ENCODE measurements around the gene PRIMPOL.
"Not testable (repeated sequence)": the region's sequence is repeated elsewhere in the genome, so short reads cannot be mapped to it uniquely, and the experiment has no call there.

PRIMPOL gene

DNA sequence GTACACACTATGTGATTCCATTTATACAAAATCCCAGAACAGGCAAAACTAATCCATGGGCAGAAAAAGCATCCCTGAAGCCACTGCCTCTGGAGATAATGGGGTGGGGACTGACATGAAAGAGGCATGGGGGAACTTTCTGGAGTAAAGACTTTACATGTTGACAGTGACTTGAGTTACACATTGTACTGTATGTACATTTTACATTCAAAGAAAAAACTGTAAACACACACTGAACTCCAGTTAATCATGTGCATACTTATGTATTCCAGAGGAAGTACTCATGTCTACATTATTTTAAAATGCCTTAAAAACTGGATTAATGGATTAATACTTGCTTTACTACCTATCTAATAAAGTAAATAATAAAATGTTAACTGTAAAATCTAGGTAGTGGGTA, 62.8 kb downstream of the PRIMPOL start:
- DNase-seq (ENCODE audit: low read depth, low spot score): no peak

DNA sequence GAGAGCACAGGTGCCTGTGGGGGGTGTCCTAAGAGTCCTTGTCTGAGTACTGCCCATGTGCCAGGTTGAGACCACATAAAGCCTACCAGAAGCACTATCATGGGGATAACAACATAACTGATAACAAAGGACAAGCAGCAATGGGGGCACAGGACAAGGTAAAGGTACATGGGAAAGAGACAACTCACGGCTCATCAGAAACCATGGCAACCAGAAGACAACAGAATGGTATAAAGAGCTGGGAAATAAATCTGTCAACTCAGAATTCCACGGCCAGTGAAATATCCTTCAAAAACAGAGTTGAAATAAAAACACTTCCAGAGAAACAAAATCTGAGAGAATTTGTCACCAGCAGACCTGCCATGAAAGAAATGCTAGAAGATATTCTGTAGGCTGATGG, 64.3 kb downstream of the PRIMPOL start:
- DNase-seq (ENCODE audit: low read depth, low spot score): no peak

DNA sequence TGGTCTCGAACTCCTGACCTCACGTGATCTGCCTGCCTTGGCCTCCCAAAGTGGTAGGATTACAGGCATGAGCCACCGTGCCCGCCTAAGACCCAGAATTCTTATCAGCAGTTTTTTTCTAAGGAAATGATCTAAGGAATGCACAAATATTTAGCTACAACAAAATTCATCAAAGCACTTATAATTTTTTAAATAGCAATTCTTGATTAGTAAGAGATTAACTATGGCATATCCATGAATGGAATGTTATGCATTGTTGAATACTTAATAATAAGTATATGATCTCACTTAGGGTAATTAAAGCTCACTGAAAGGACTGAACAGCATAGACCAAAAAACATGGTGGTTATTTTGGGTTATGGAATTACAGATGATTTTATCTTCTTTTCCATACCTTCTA, 66.0 kb downstream of the PRIMPOL start:
- DNase-seq (ENCODE audit: low read depth, low spot score): no peak

- DNase-seq (ENCODE audit: low read depth, low spot score): no peak
Observed at GRCh38 chr4:184719407-184719806, 69.9 kb downstream of the PRIMPOL start.

DNA sequence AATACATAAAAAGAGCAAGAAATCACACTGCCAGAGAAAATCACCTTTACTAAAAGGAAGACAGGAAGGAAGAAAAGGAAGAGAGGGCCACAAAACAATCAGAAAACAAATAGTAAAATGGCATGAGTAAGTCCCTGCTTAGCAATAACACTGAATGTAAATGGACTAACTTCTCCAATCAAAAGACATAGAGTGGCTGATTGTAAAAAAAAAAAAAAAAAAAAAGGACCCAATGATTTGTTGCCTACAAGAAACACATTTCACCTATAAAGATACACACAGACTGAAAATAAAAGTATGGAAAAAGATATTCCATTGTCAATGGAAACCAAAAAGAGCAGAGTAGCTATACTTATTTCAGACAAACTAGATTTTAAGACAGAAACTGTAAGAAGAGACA, 71.7 kb downstream of the PRIMPOL start:
- no peak for DNase-seq (ENCODE audit: low read depth, low spot score)

DNA sequence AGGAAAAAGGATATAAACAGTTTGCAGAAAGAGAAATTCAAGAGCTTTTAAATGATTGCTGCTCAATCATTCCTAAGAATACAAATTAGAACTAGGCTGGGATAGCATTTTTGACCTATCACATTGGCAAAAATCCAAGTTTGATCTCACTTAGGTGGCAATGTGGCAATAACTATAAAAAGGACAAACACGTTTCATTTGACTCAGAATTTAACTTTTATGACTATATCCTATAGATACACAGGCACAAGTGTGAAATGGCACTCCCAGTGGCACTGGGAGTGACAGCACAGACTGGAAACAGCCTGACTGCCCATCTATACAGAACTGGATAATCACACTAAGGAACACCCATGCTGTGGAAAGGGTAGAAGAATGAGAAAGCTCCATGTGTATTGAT, 73.3 kb downstream of the PRIMPOL start:
- no peak for DNase-seq (ENCODE audit: low read depth, low spot score)

GRCh38 chr4:184727430-184727829, 77.9 kb downstream of the PRIMPOL start:
- DNase-seq (ENCODE audit: low read depth, low spot score): no peak

DNA sequence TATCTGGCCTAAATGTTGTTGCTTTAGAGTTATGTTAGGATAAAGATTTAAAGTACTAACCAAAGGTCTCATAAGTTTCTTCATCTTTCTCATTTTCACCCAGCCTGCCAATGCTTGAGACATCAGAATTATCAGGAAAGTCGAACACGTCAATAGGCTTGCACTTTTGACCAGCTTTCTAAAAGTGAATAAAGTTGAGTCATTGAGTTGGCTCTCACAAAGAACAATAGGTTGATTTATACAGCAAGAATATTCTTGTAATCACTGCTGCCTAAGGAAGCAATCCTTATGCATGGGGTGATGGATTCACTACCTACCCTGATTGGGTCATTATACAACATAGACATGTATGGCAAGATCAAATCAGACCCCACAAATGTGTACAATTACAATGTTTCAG, 79.3 kb downstream of the PRIMPOL start:
- no peak for DNase-seq (ENCODE audit: low read depth, low spot score)

- DNase-seq (ENCODE audit: low read depth, low spot score): peak; percentile 17
Observed at GRCh38 chr4:184729946-184730345, 80.4 kb downstream of the PRIMPOL start.

DNA sequence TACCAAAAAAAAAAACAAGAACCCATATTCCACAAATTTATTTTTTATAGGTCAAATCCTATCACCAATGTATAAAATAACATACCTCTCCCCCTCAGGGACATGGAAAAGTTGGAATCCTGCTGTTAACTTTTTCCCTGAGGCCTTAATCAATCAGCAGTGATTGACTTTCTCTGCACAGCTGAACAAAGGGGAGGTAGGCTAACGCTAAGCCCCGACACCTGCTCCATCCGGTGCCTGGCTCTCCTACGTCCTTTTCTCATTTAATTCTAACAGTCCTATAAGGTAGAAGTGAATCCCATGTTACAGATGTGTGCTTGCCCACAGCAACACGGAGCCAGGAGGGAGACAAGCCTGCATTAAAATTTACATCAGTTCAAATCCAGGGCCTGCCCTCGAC, 81.5 kb downstream of the PRIMPOL start:
- peak; percentile 61 for DNase-seq (ENCODE audit: low read depth, low spot score)

DNA sequence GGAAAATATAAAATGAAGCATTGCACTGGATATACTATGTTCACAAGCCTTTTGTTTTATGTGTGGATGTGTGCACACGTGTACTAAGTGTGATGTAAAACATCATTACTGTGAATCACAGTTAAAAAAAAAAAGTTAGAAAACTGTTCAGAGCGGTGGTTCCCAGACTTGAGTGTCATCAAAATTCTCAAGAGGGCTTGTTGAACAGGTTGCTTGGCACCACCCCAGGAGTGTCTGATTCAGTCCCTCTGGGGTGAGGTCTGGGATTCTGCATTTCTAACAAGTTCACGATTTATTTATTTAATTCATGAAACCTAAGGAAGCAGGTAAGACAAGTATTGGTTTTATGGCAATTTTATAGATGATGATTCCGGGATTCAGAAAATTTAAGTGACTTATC, 82.6 kb downstream of the PRIMPOL start:
- DNase-seq (ENCODE audit: low read depth, low spot score): no peak

DNA sequence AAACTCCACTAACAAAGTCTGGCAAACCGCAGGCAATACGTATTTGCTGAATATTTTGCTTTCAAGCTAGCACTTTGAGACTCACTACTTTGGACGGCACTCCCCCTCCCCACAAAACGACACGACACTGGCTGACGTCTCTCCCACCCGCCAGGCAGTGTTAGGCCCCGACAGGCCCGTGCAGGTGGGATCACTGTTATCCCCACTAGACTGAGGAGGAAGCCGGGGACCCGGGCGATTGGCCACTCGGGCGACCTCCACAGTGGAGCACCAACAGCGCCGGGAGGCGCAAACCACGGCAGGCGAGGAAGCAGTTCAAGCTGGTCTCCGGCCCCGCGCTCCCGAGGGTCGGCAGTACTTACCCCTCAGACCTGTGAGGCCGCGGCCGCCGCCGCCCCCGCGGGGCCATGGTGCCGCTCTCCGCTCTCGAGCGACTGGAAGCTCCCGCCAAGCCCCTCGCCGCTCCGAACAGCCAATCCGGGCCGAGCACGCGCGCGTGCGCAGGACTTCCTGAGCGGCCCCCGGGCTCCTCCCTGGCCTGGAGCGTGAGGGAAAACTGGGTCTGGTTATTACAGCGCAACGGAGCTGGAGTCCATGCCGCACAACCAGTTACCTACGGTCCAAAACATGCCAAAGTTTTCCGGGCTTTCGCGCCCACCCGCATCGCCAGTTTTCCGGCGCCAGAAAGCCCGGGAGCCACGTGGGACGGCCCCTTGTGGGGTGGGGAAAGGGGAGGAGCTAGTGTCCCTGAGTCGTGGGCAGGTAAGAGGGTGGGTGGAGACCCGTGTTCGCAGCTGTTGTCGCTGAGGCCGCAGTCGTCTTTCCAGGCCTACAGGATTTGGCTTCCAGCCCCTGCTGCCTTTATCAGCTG, 84.4 kb downstream of the PRIMPOL start, which contains the start of gene CENPU:
CENPU (minus strand) TSS at position 443 of the 871 bp plus-strand sequence; CDS start at position 409, 34 bp downstream.
- DNase-seq (ENCODE audit: low read depth, low spot score): peak; percentile 100

DNA sequence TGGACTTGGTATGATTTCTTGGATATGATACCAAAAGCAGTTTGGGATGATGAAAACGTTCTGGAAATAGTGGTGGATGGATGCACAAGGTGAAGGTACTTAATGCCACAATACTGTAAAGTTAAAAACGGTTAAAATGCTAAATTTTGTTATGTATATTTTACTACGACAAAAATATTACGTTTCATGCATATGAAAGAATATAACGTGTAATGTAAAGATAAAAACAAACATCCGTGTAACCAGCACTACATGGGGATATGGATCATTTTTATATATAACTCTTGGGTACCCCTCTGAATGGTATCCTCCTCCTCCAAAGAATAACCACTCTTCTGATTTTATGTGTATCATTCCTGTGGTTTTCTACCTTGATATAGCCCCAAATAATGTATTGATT, 85.2 kb downstream of the PRIMPOL start:
- no peak for DNase-seq (ENCODE audit: low read depth, low spot score)

- DNase-seq (ENCODE audit: low read depth, low spot score): not testable (repeated sequence)
Observed at GRCh38 chr4:184739575-184739974, 90.0 kb downstream of the PRIMPOL start.

- no peak for DNase-seq (ENCODE audit: low read depth, low spot score)
Observed at GRCh38 chr4:184740980-184741391, 91.4 kb downstream of the PRIMPOL start.

DNA sequence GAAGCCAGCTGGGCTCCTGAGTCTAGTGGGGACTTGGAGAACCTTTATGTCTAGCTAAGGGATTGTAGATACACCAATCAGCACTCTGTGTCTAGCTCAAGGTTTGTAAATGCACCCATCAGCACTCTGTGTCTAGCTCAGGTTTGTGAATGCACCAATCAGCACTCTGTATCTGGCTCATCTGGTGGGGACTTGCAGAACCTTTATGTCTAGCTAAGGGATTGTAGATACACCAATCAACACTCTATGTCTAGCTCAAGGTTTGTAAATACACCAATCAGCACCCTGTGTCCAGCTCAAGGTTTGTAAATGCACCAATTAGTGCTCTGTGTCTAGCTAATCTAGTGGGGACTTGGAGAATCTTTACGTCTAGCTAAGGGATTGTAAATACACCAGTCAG, 92.1 kb downstream of the PRIMPOL start:
- DNase-seq (ENCODE audit: low read depth, low spot score): not testable (repeated sequence)

- DNase-seq (ENCODE audit: low read depth, low spot score): no peak
Observed at GRCh38 chr4:184743650-184744049, 94.1 kb downstream of the PRIMPOL start.

DNA sequence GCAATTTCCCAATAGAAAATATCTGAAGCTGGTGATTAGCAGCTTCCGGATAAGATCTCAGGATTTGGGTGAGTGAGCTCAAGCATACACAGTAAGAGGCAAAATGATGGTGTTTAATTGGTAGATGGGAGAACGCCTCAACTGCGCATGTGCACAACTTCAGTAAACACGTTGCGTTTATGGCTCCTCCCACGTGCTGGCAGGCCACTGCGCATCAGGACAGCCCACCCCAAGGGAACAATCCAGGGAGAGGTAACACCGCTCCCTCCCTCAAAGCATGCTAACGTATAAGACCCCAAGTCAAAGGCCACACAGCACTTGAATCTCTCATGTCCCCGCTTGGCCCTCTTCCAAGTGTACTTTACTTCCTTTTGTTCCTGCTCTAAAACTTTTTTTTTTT, 94.7 kb downstream of the PRIMPOL start:
- no peak for DNase-seq (ENCODE audit: low read depth, low spot score)
